ENCODE results near the gene RPL34.

RPL34 gene

DNA sequence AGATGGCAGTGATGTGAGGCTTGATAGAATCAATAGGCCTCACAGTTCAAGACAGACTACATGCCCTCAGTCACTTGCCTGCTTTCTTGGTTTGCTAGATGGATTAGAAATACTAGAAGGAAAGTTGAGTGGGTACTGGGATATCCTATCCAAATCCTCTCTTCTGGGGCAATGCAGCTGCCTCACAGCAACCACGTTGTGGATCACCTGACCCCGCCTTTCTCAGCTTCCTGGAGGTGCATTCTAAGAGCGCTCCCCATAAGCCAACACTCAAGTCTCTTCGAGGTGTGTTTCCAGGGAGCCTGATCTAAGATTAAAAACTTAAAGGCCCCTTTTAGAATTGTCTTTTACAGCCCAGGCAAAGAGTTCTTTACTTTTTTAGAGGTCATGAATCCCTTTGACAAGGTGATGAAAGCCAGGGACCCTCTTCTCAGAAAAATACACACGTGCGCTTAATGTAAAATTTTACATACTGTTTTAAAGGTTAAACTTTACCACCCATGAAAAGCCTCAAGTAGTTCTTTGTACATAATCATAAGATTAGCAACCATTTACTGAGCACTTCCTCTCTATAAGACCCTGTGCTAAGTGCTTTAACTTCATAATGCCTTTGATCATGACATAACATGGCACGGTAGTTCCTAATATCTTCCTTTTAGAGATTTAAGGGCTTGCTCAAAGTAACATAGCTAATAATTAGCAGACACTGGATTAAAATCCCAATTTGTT is 840 bp upstream of the RPL34 start:
- no peak for DNase-seq
- in situ Hi-C loops (cut with HindIII; ENCODE audit: low pct_ligation_motif_present, low sequenced_read_pairs), result no loop called here
- H3K4me3 ChIP-seq (ENCODE audit: low read depth, low read length), result peak overlapping the region; percentile 71
- no peak overlapping the region for H3K27ac ChIP-seq
- H3K27me3 ChIP-seq (replicated peaks), result no peaks in the 10 kb centered on the region
- H3K36me3 ChIP-seq (replicated peaks), result peaks cover 33% of the 10 kb centered on the region
- TF ChIP-seq, protein P1, sequence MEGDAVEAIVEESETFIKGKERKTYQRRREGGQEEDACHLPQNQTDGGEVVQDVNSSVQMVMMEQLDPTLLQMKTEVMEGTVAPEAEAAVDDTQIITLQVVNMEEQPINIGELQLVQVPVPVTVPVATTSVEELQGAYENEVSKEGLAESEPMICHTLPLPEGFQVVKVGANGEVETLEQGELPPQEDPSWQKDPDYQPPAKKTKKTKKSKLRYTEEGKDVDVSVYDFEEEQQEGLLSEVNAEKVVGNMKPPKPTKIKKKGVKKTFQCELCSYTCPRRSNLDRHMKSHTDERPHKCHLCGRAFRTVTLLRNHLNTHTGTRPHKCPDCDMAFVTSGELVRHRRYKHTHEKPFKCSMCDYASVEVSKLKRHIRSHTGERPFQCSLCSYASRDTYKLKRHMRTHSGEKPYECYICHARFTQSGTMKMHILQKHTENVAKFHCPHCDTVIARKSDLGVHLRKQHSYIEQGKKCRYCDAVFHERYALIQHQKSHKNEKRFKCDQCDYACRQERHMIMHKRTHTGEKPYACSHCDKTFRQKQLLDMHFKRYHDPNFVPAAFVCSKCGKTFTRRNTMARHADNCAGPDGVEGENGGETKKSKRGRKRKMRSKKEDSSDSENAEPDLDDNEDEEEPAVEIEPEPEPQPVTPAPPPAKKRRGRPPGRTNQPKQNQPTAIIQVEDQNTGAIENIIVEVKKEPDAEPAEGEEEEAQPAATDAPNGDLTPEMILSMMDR (IDR thresholded peaks at IDR 0.05; ENCODE audit: low read depth, low read length, missing control alignments), result no peak

DNA sequence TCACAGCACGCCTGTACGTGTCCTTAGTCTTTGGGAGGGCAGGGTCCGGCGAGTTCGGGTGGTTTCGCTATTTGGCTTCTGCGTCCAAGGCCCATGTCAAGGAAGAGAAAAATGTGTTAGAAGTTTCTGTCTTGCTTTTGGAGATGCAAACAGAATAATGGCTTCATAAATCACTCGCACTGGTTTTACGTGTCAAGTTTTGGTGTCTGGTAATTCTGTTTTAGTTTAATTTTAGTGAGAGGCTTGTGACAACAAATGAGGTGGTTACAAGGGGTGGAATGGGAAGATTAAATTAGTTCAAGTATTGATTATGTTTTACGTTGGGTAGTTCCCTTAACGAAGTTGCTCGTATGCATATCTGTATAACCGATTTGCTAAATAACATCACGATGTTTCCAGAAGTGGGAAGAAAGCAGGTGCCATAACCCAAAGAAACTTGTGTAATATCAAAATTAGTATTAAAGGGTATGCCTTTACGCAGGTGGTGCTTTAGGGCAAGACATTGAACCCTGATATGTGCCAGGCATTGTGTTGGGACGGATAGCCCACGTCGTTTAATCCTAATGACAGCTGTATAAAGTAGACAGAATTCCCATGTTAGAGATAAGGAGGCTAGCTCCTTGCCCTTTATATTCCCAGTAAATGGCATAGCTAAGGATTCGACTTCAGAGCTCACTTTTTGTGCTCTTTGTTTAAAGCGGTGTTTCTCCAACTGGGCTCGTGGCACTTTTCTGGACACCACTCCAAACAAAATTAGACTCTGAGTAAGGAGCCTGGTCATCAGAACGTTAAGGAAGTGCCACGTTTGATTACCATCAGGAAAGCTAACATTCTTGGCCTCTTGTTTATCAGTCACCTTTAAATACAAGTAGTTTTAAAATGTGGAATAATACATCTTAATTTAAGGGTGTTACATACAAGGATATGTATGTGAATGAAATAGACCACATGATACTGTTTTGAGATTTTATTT is 843 bp downstream of the RPL34 start:
- DNase-seq, result no peak
- peak overlapping the region; percentile 71 for H3K4me3 ChIP-seq (ENCODE audit: low read depth, low read length)
- H3K36me3 ChIP-seq (replicated peaks), result peaks cover 49% of the 10 kb centered on the region
- in situ Hi-C loops (cut with HindIII; ENCODE audit: low pct_ligation_motif_present, low sequenced_read_pairs), result no loop called here
- TF ChIP-seq, protein P1 (IDR thresholded peaks at IDR 0.05; ENCODE audit: low read depth, low read length, missing control alignments), result no peak
- no peaks in the 10 kb centered on the region for H3K27me3 ChIP-seq (replicated peaks)
- H3K27ac ChIP-seq, result peak overlapping the region; percentile 91

DNA sequence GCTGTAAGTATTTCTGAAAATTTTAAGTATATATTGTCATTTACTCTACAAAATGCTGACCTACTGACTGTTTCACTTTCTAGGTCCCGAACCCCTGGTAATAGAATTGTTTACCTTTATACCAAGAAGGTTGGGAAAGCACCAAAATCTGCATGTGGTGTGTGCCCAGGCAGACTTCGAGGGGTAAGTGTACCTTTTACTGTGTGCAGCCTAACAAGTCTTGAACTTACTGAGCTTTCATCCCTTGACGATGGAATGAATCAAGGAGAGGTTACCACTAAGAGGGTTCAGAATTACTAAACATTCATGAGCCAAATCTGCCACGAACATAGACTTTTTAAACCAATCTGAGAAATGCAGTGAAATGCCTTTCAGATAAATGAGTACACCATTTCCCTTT is 1.6 kb downstream of the RPL34 start:
- TF ChIP-seq, protein P1 (IDR thresholded peaks at IDR 0.05; ENCODE audit: low read depth, low read length, missing control alignments), result no peak
- no peak for DNase-seq
- in situ Hi-C loops (cut with HindIII; ENCODE audit: low pct_ligation_motif_present, low sequenced_read_pairs), result no loop called here
- no peak overlapping the region for H3K27ac ChIP-seq
- peaks cover 56% of the 10 kb centered on the region for H3K36me3 ChIP-seq (replicated peaks)
- H3K4me3 ChIP-seq (ENCODE audit: low read depth, low read length), result peak overlapping the region; percentile 71
- H3K27me3 ChIP-seq (replicated peaks), result no peaks in the 10 kb centered on the region

DNA sequence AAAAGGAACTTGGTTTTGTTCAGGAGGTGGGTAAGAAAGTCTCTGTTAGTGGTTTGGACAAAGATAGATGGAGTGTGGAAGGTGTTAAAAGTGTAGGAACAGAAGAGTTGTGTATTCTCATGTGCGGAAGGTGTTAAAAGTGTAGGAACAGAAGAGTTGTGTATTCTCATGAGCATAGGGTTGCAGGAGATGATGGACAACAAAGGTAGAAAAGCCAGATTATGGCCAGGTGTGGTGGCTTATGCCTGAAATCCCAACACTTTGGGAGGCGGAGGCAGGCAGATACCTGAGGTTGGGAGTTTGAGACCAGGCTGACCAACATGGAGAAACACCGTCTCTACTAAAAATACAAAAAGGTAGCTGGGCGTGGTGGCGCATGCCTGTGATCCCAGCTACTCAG is 2.5 kb downstream of the RPL34 start:
- no peaks in the 10 kb centered on the region for H3K27me3 ChIP-seq (replicated peaks)
- in situ Hi-C loops (cut with HindIII; ENCODE audit: low pct_ligation_motif_present, low sequenced_read_pairs), result no loop called here
- H3K27ac ChIP-seq, result no peak overlapping the region
- H3K4me3 ChIP-seq (ENCODE audit: low read depth, low read length), result peak overlapping the region; percentile 29
- H3K36me3 ChIP-seq (replicated peaks), result peaks cover 64% of the 10 kb centered on the region
- no peak for DNase-seq
- TF ChIP-seq, protein P1 (IDR thresholded peaks at IDR 0.05; ENCODE audit: low read depth, low read length, missing control alignments), result no peak

DNA sequence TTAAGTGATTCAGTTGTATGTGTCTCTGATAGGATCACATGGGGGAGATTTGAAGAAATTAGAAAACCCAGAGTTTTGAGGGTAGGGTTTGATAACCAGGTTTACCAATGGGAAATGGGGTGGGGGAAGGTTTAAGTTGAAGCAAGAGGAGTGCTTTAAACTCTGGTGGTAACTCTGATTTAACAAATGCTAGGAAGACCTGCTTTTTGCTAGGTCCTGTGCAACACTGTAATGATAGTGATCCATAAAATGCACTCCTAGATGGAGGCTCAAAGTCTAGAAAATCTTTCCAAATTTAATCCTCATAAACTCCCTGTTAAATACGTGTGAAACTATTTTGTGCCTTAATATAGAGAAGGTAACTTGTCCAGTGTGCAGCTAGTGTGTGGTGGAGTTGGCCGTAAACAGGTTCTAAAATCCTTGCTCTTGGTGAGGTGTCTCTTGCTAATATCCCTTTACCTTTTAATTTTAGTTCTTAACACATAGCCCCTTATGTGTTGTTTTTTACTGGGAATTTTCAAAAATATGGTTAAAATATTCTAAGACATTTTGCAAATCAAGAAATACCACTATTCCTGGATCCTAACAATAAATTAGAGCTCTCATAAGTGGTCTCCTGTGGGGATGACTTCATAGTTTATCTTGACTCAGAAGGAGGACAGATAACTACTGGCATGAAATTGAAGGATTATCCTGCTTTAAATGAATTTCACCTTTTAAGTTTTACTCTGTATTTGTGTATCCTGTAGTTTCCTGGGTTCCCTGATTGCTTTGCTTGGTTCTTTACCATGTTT is 4.1 kb downstream of the RPL34 start:
- in situ Hi-C loops (cut with HindIII; ENCODE audit: low pct_ligation_motif_present, low sequenced_read_pairs), result no loop called here
- peaks cover 74% of the 10 kb centered on the region for H3K36me3 ChIP-seq (replicated peaks)
- no peak overlapping the region for H3K4me3 ChIP-seq (ENCODE audit: low read depth, low read length)
- no peaks in the 10 kb centered on the region for H3K27me3 ChIP-seq (replicated peaks)
- TF ChIP-seq, protein P1 (IDR thresholded peaks at IDR 0.05; ENCODE audit: low read depth, low read length, missing control alignments), result no peak
- no peak overlapping the region for H3K27ac ChIP-seq
- no peak for DNase-seq

All from brain microvascular endothelial cell (primary cell).